Sigmoid colon (tissue), 4 donors: ENCODE measurements around the gene TNK2.
"Not testable (repeated sequence)": the region's sequence is repeated elsewhere in the genome, so short reads cannot be mapped to it uniquely, and the experiment has no call there.

Experiments
- EP300 ChIP-seq, 4 donors: sonication (generic); formaldehyde crosslinking; IDR thresholded peaks; one replicate each; pipeline ENCODE4 v1.6.1; 2017; ENCODE audit warnings: antibody characterized with exemption in 4 of 4
- POLR2A ChIP-seq, 2 donors: fragments of 450-650 bp; IDR thresholded peaks; one replicate each; pipeline ENCODE4 v1.6.1; 2016; ENCODE audit warnings: antibody characterized with exemption in 2 of 2, mild to moderate bottlenecking in 2 of 2, moderate library complexity in 2 of 2

- TF ChIP-seq EP300, POLR2A (IDR thresholded peaks at IDR 0.05): not testable (repeated sequence)
Measured at GRCh38 chr3:195902634-195903033, 5.7 kb downstream of the TNK2 start.
